Activated naive CD8-positive, alpha-beta T cell treated with anti-CD3 and anti-CD28 coated beads for 36 hours (primary cell): ENCODE measurements around the gene PHLDB1. TPM values are rescaled to one million over a fixed set of nuclear protein-coding genes. Genes with fewer than 3 reads are reported as not detected.
A peak's percentile ranks its signal among the peaks of the same experiment; 100 is the strongest.

Experiments used
- DNase-seq: peaks from one replicate; pipeline ENCODE4 v3.0.0; 2021
- H3K27ac Mint-ChIP-seq: one replicate; pipeline ENCODE4 v1.8.0; 2022; ENCODE audit warnings: mild to moderate bottlenecking, moderate library complexity, mixed read lengths
- H3K27me3 Mint-ChIP-seq: one replicate; pipeline ENCODE4 v1.8.0; 2022; ENCODE audit warnings: mild to moderate bottlenecking, mixed read lengths
- H3K36me3 Mint-ChIP-seq: one replicate; pipeline ENCODE4 v1.8.0; 2021; ENCODE audit warnings: mild to moderate bottlenecking, mixed read lengths
- H3K4me1 Mint-ChIP-seq: one replicate; pipeline ENCODE4 v1.8.0; 2021; ENCODE audit warnings: mixed read lengths
- H3K4me3 Mint-ChIP-seq: one replicate; pipeline ENCODE4 v1.8.0; 2022; ENCODE audit warnings: mild to moderate bottlenecking, moderate library complexity, mixed read lengths
- H3K9me3 Mint-ChIP-seq: one replicate; pipeline ENCODE4 v1.8.0; 2022; ENCODE audit warnings: mixed read lengths
- total RNA-seq, 2 experiments: library from RNA; stranded (reverse); gene quantifications; one replicate each; pipeline ENCODE4 v1.2.3, GENCODE V29; 2021

The PHLDB1 gene
- total RNA-seq, 2 experiments from 2014 or later = 2.9 to 3.0 TPM

- Mint-ChIP-seq H3K27ac (no peak overlapping the region), H3K4me1 (peaks cover 19% of the 10 kb centered on the region), H3K27me3 (peaks cover 12% of the 10 kb centered on the region), H3K4me3 (no peak overlapping the region), H3K36me3 (no peaks in the 10 kb centered on the region), H3K9me3 (no peaks in the 10 kb centered on the region)
- no peak for DNase-seq
Observed at GRCh38 chr11:118612378-118612777, 5.0 kb downstream of the PHLDB1 start.

GRCh38 chr11:118614511-118614910 lies 7.1 kb downstream of the PHLDB1 start:
- no peak for DNase-seq
- Mint-ChIP-seq H3K4me3 (no peak overlapping the region), H3K4me1 (peaks cover 8% of the 10 kb centered on the region), H3K36me3 (no peaks in the 10 kb centered on the region), H3K27ac (no peak overlapping the region), H3K27me3 (peaks cover 4% of the 10 kb centered on the region), H3K9me3 (no peaks in the 10 kb centered on the region)

DNA sequence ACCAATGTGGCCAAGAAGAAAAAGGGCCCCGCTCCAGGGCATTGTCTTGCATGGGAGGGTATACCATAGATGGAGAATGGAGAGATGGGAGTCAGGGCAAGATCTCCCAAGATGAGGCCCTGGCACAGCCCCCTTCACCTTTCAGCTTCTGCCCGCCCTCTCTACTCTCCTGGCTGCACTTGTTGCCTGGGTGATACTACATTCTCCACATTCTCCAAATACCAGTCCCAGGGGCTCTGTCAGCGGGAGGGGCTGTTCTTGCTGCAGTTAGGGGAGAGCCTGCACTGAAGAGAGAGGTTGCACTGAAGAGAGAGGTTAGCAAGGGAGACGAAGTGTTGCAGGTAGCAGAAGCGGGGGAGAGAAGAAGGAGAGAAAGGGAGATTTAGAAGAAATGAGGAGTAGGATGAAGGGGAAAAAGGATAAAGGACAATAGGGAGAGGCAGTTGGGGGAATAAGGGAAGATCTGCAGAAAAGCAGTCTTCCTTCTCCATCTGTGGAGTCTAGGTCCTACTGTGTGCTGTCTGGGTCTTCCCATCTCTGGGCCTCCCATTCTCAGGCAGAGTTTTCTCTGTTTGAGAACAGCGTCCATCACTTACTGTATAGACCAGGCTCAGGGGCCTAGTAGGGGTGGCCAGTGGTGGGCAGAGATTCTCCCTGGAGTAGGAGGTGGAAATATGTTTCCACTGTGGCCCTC lies 8.0 kb downstream of the PHLDB1 start:
- no peak for DNase-seq
- Mint-ChIP-seq H3K27ac (no peak overlapping the region), H3K36me3 (no peaks in the 10 kb centered on the region), H3K4me3 (no peak overlapping the region), H3K27me3 (peaks cover 8% of the 10 kb centered on the region), H3K4me1 (peaks cover 4% of the 10 kb centered on the region), H3K9me3 (no peaks in the 10 kb centered on the region)

- Mint-ChIP-seq H3K27ac (no peak overlapping the region), H3K9me3 (no peaks in the 10 kb centered on the region), H3K4me1 (peaks cover 6% of the 10 kb centered on the region), H3K4me3 (no peak overlapping the region), H3K36me3 (no peaks in the 10 kb centered on the region), H3K27me3 (peaks cover 14% of the 10 kb centered on the region)
- no peak for DNase-seq
Observed at GRCh38 chr11:118615976-118616371, 8.6 kb downstream of the PHLDB1 start.

DNA sequence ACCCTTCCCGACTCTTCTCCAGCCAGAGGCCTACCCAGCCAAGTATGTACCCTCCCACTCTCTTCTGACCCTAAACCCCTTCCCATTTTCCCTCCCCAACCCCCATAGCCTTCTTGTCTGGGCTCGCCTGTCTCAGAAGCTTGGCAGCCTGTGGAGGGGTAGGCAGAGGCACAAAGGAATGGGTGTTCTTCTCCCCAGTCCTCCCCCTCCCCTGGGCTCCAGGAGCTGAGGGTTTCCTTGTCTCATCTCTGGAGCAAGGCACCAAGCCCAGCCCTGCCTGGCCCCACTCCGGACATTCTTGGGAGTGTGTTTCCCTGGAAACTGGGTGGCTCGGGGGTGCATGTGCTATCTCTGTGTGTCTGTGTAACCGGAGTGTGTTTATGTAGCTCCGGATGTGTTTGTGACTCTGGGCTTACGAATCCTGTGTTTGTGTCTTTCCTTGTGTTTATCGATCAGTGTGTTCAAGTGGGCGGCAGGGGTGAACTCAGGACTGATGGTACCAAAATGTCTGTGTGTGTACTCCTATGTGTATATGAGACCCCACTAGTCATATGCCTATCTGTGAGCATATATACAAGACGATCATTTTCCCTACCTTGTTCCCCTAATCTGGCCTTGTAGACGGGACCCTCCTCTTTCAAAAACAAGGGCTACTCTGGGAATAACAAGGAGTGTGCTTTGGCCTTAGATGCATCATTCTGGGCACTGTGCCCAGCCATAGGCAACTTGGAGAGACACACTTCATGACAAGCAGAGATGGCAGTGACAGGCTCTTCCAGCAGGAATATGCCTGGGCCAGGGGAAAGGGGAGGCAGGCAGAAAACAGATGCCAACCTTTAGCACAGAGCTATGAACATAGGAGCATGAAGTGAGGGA lies 10.9 kb downstream of the PHLDB1 start:
- no peak for DNase-seq
- H3K4me1 Mint-ChIP-seq = peaks cover 4% of the 10 kb centered on the region
- H3K36me3 Mint-ChIP-seq = no peaks in the 10 kb centered on the region
- peaks cover 22% of the 10 kb centered on the region for H3K27me3 Mint-ChIP-seq
- H3K27ac Mint-ChIP-seq = no peak overlapping the region
- H3K9me3 Mint-ChIP-seq = no peaks in the 10 kb centered on the region
- H3K4me3 Mint-ChIP-seq = no peak overlapping the region

DNA sequence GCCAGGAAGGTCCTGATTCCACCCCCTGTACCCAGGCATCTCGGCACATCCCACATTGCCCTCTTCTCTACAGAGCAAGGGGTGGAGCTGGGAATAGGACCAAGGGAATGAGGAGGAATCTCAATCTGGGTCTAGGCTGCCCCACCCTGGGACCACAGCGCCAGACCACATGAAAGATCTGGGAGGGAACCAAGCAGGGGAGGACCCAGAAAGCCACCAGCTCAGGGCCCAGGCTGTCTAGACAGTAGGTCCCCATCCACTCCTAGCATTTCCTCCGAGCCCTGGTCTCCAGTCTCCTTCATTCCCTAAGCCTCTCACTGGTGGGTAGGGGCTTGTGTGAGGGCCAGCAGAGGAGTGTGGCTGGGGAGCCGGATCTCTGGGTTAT lies 11.6 kb downstream of the PHLDB1 start:
- peaks cover 22% of the 10 kb centered on the region for H3K27me3 Mint-ChIP-seq
- H3K4me3 Mint-ChIP-seq = no peak overlapping the region
- H3K9me3 Mint-ChIP-seq = no peaks in the 10 kb centered on the region
- no peak overlapping the region for H3K27ac Mint-ChIP-seq
- H3K36me3 Mint-ChIP-seq = no peaks in the 10 kb centered on the region
- DNase-seq = no peak
- H3K4me1 Mint-ChIP-seq = peaks cover 4% of the 10 kb centered on the region

- peaks cover 22% of the 10 kb centered on the region for H3K27me3 Mint-ChIP-seq
- DNase-seq = no peak
- peaks cover 4% of the 10 kb centered on the region for H3K4me1 Mint-ChIP-seq
- H3K27ac Mint-ChIP-seq = no peak overlapping the region
- no peaks in the 10 kb centered on the region for H3K36me3 Mint-ChIP-seq
- no peak overlapping the region for H3K4me3 Mint-ChIP-seq
- no peaks in the 10 kb centered on the region for H3K9me3 Mint-ChIP-seq
Observed at GRCh38 chr11:118619444-118620197, 12.2 kb downstream of the PHLDB1 start.

DNA sequence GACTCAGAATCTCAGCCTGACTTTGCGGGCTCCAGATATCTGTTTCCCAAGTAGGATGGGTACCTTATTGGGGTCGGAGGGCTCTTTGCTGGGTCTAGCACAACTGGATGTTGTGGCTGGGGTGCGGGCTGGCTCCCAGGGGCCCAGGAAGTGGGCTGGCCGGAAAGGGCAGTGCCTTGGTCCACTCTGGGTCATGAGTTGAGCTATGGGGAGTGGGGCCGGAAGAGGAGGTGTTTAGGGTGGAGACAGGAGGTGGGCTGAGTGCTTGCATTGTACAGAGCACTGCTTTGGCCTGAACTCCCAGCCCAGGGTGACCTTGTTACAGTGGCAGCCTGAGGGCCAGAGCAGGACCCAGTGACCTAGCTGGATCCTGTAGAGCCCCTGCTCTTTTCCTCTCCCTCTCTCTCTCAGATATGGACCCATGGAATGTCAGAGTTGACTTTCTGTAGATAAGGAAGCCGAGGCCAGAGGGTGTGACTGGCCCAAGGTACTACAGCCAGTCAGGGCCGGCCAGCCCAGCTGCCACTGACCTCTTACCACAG lies 13.2 kb downstream of the PHLDB1 start:
- Mint-ChIP-seq H3K4me1 (peaks cover 4% of the 10 kb centered on the region), H3K36me3 (no peaks in the 10 kb centered on the region), H3K27ac (no peak overlapping the region), H3K4me3 (peak overlapping the region; percentile 75), H3K9me3 (no peaks in the 10 kb centered on the region), H3K27me3 (peaks cover 22% of the 10 kb centered on the region)
- DNase-seq = no peak

DNA sequence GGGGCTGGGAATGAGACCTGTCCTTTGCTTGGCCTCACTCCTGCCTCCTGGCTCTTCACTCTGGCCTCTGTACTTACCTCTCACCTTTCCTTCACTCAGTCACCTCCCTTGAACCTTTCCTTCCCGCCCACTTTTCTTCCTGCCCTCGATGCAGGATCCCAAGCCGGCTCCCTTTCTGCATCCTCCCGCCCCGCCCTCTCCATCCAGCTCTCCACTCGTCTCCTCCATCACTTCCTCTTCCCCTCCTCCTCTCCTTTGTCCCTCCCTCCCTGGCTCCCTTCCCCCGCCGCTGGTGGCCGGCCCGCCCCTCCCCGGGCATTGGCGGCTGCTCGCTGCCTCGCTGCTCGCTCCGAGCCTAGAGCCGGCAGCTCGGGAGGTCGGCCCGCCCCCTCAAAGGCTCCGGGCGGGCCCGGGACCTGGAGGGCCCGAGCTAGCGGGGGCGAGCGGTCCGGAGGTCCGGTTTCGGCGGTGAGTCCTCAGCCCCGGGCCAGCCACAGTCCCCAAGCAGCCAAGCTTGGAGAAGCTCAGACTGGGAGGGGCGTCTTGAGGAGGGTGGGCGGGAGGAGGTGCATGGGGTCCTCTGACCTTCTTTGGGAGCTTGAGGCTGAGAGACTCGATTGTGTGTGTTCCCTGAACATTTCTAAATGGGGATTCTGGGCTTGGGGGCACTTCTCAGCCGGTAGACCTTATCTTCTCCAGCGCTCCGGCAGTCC lies 13.8 kb downstream of the PHLDB1 start:
- DNase-seq = peak; percentile 55
- peaks cover 4% of the 10 kb centered on the region for H3K4me1 Mint-ChIP-seq
- H3K27me3 Mint-ChIP-seq = peaks cover 22% of the 10 kb centered on the region
- peak overlapping the region; percentile 75 for H3K4me3 Mint-ChIP-seq
- H3K27ac Mint-ChIP-seq = no peak overlapping the region
- no peaks in the 10 kb centered on the region for H3K36me3 Mint-ChIP-seq
- no peaks in the 10 kb centered on the region for H3K9me3 Mint-ChIP-seq

- Mint-ChIP-seq H3K36me3 (no peaks in the 10 kb centered on the region), H3K9me3 (no peaks in the 10 kb centered on the region), H3K4me3 (peak overlapping the region; percentile 33), H3K27ac (no peak overlapping the region), H3K27me3 (peaks cover 22% of the 10 kb centered on the region), H3K4me1 (peaks cover 4% of the 10 kb centered on the region)
- DNase-seq = no peak
Observed at GRCh38 chr11:118621784-118622375, 14.5 kb downstream of the PHLDB1 start.

GRCh38 chr11:118622376-118623268 lies 15.2 kb downstream of the PHLDB1 start:
- Mint-ChIP-seq H3K27me3 (peaks cover 22% of the 10 kb centered on the region), H3K4me3 (no peak overlapping the region), H3K9me3 (no peaks in the 10 kb centered on the region), H3K36me3 (no peaks in the 10 kb centered on the region), H3K4me1 (peaks cover 4% of the 10 kb centered on the region), H3K27ac (no peak overlapping the region)
- DNase-seq = no peak

DNA sequence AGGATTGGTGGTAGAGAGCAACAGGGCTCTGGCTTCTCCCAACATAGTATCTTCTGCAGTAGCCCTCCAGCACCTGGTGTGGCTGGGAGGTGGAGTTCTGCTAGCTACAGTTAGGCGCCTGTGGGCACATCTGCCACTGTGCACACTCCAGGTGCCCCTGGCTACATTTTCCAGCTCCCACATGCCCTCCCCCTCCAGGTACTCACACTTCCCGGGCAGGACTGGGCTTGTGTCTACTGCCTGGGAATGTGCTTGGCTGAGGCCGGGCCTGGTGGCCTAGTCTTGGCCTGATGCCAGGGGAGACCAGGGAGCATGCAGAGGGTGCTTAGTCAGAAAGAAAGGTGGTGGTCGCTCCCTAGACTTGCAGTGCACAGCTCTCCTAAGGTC lies 15.8 kb downstream of the PHLDB1 start:
- no peak overlapping the region for H3K4me3 Mint-ChIP-seq
- no peaks in the 10 kb centered on the region for H3K36me3 Mint-ChIP-seq
- H3K9me3 Mint-ChIP-seq = no peaks in the 10 kb centered on the region
- H3K27ac Mint-ChIP-seq = no peak overlapping the region
- H3K27me3 Mint-ChIP-seq = peaks cover 22% of the 10 kb centered on the region
- no peak for DNase-seq
- peaks cover 4% of the 10 kb centered on the region for H3K4me1 Mint-ChIP-seq

DNA sequence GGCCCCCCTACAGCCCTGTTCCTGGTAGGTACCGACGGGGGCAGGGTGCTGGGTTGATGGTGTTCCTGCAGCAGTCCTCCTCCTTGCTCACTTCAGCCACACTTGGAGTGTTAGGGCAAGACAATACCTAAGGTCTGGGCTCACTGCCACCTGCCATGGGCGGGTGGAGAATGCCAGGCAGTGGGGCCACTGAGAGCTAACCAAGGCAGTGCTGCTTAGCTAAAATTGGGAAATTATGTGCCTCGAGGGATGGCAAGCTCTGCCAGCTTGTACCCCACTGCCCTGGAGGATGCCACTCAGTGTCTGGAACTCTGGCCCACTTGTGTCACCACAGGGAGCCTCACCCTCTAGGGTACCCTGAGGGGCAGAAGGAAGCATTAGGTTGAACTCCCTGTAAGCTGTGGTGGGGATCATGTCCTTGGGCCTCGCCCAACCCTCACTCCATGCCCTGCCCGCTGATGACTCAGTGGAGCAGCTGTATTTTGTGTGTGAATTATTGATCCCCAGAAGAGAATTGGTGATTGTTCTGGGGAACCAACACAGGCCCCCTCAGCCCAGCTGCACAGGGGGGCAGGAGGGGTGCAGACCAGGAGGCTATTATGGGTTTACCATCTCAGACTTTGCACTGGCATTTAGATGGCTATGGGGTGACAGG lies 17.7 kb downstream of the PHLDB1 start:
- Mint-ChIP-seq H3K36me3 (no peaks in the 10 kb centered on the region), H3K27me3 (peaks cover 17% of the 10 kb centered on the region), H3K4me1 (peaks cover 4% of the 10 kb centered on the region), H3K27ac (no peak overlapping the region), H3K4me3 (no peak overlapping the region), H3K9me3 (no peaks in the 10 kb centered on the region)
- no peak for DNase-seq
